Frontal cortex (tissue), 4 donors: ENCODE data around the gene SNCAIP. TPM values are rescaled to one million over a fixed set of nuclear protein-coding genes. Genes with fewer than 3 reads are reported as not detected.

ENCODE experiments used
- DNase-seq, 2 donors: peaks; one replicate each; pipeline ENCODE4 v3.0.0; 2012; ENCODE audit warnings: low spot score in 2 of 2
- FAIRE-seq: peaks from 2 replicates; lab custom pipeline; 2012; peaks lifted over from hg19 to GRCh38; lab: Jason Lieb, UNC
- total RNA-seq: library from RNA; depleted of rRNA; stranded (reverse); fragments of >200 nt; gene quantifications from one replicate; pipeline ENCODE4 v1.2.3, GENCODE V29; 2014
- donor health status: control.
- donor health status: control.
- donor health status: control.

The SNCAIP gene
- total RNA-seq, 1 donor from 2014 or later = 37.9 TPM

GRCh38 chr5:122312591-122313406, 762 bp downstream of the SNCAIP start:
- FAIRE-seq (no peak), DNase-seq (peak; percentile 8 to 27)

GRCh38 chr5:122314036-122314435, 2.0 kb downstream of the SNCAIP start:
- no peak for FAIRE-seq

GRCh38 chr5:122315521-122315920, 3.5 kb downstream of the SNCAIP start:
- FAIRE-seq (no peak), DNase-seq (no peak)

More at GRCh38 chr5:122314036-122314435, 2.0 kb downstream of the SNCAIP start:
- DNase-seq = no peak

- FAIRE-seq (no peak), DNase-seq (no peak)
Measured at GRCh38 chr5:122316656-122317055, 4.6 kb downstream of the SNCAIP start.

GRCh38 chr5:122319897-122320296, 7.9 kb downstream of the SNCAIP start:
- DNase-seq (no peak), FAIRE-seq (no peak)

GRCh38 chr5:122321921-122322320, 9.9 kb downstream of the SNCAIP start:
- no peak for DNase-seq
- FAIRE-seq = no peak

GRCh38 chr5:122322801-122323548, 10.9 kb downstream of the SNCAIP start:
- DNase-seq (no peak), FAIRE-seq (no peak)

GRCh38 chr5:122323738-122324137, 11.7 kb downstream of the SNCAIP start:
- FAIRE-seq (no peak), DNase-seq (no peak)

- FAIRE-seq (no peak), DNase-seq (no peak)
Measured at GRCh38 chr5:122327110-122327509, 15.1 kb downstream of the SNCAIP start.

GRCh38 chr5:122330881-122331280, 18.8 kb downstream of the SNCAIP start:
- DNase-seq (no peak), FAIRE-seq (no peak)

- no peak for DNase-seq
- no peak for FAIRE-seq
Measured at GRCh38 chr5:122332599-122333555, 20.8 kb downstream of the SNCAIP start.

- DNase-seq (no peak), FAIRE-seq (no peak)
Measured at GRCh38 chr5:122333564-122333963, 21.5 kb downstream of the SNCAIP start.

- FAIRE-seq = no peak
Measured at GRCh38 chr5:122339591-122339990, 27.6 kb downstream of the SNCAIP start.

GRCh38 chr5:122341087-122341486, 29.1 kb downstream of the SNCAIP start:
- no peak for FAIRE-seq
- DNase-seq = no peak

More at GRCh38 chr5:122339591-122339990, 27.6 kb downstream of the SNCAIP start:
- no peak for DNase-seq

GRCh38 chr5:122342256-122342655, 30.2 kb downstream of the SNCAIP start:
- FAIRE-seq (no peak), DNase-seq (no peak)

GRCh38 chr5:122346897-122347581, 35.0 kb downstream of the SNCAIP start:
- DNase-seq = no peak
- no peak for FAIRE-seq

- no peak for FAIRE-seq
- no peak for DNase-seq
Measured at GRCh38 chr5:122350496-122350895, 38.5 kb downstream of the SNCAIP start.

- FAIRE-seq (no peak), DNase-seq (no peak)
Measured at GRCh38 chr5:122351416-122352157, 39.5 kb downstream of the SNCAIP start.

GRCh38 chr5:122352331-122352730, 40.3 kb downstream of the SNCAIP start:
- FAIRE-seq (no peak), DNase-seq (no peak)
